Parathyroid adenoma (tissue), 2 donors: ENCODE results near the gene BRWD1.

ENCODE experiments used
- H2AFZ ChIP-seq: fragments of 300-600 bp; sonication (generic); one replicate; pipeline ENCODE4 v1.7.0; 2017; ENCODE audit warnings: antibody characterized with exemption, mild to moderate bottlenecking
- H3K27ac ChIP-seq: fragments of 300-600 bp; sonication (generic); one replicate; pipeline ENCODE4 v1.7.0; 2017
- H3K27me3 ChIP-seq: fragments of 300-600 bp; sonication (generic); one replicate; pipeline ENCODE4 v1.7.0; 2017; ENCODE audit warnings: low read length; ENCODE audit not compliant: control insufficient read depth, insufficient read depth
- H3K36me3 ChIP-seq: fragments of 300-600 bp; sonication (generic); one replicate; pipeline ENCODE4 v1.7.0; 2017; ENCODE audit warnings: low read length; ENCODE audit not compliant: control insufficient read depth, insufficient read depth
- H3K4me1 ChIP-seq: fragments of 300-600 bp; sonication (generic); one replicate; pipeline ENCODE4 v1.7.0; 2017; ENCODE audit warnings: control low read depth
- H3K4me2 ChIP-seq: fragments of 300-600 bp; sonication (generic); one replicate; pipeline ENCODE4 v1.7.0; 2017; ENCODE audit warnings: low read length
- H3K4me3 ChIP-seq: fragments of 300-600 bp; sonication (generic); one replicate; pipeline ENCODE4 v1.7.0; 2017; ENCODE audit warnings: low read depth, low read length
- H3K79me2 ChIP-seq: fragments of 300-600 bp; sonication (generic); one replicate; pipeline ENCODE4 v1.7.0; 2017; ENCODE audit warnings: control low read depth
- H3K9ac ChIP-seq: fragments of 300-600 bp; sonication (generic); one replicate; pipeline ENCODE4 v1.7.0; 2017; ENCODE audit warnings: mild to moderate bottlenecking
- H3K9me3 ChIP-seq: fragments of 300-600 bp; sonication (generic); one replicate; pipeline ENCODE4 v1.7.0; 2017; ENCODE audit warnings: low read length; ENCODE audit not compliant: control insufficient read depth
- CTCF ChIP-seq: fragments of 300-600 bp; sonication (generic); IDR thresholded peaks from one replicate; pipeline ENCODE4 v1.7.0; 2017; ENCODE audit warnings: antibody characterized with exemption, mild to moderate bottlenecking
- donor health status: primary hyperparathyroidism.

Gene BRWD1

GRCh38 chr21:39300587-39300986 lies 12.8 kb downstream of the BRWD1 start:
- Histone ChIP-seq H3K4me2 (no peak overlapping the region), H3K4me1 (no peaks in the 10 kb centered on the region), H3K27ac (no peak overlapping the region), H3K27me3 (no peaks in the 10 kb centered on the region), H3K79me2 (peaks cover 31% of the 10 kb centered on the region), H2AFZ (no peak overlapping the region), H3K9ac (no peak overlapping the region), H3K4me3 (no peak overlapping the region), H3K36me3 (no peaks in the 10 kb centered on the region), H3K9me3 (no peaks in the 10 kb centered on the region)
- no peak for TF ChIP-seq CTCF

GRCh38 chr21:39296891-39297290 lies 16.5 kb downstream of the BRWD1 start:
- Histone ChIP-seq H3K36me3 (no peaks in the 10 kb centered on the region), H3K9me3 (no peaks in the 10 kb centered on the region), H3K4me3 (no peak overlapping the region), H3K9ac (no peak overlapping the region), H3K27ac (no peak overlapping the region), H3K4me2 (no peak overlapping the region), H3K4me1 (no peaks in the 10 kb centered on the region), H2AFZ (no peak overlapping the region), H3K79me2 (peaks cover 18% of the 10 kb centered on the region), H3K27me3 (no peaks in the 10 kb centered on the region)
- no peak for TF ChIP-seq CTCF

GRCh38 chr21:39288987-39289386 lies 24.4 kb downstream of the BRWD1 start:
- Histone ChIP-seq H3K79me2 (no peaks in the 10 kb centered on the region), H3K9ac (no peak overlapping the region), H2AFZ (no peak overlapping the region), H3K9me3 (no peaks in the 10 kb centered on the region), H3K4me1 (no peaks in the 10 kb centered on the region), H3K4me2 (no peak overlapping the region), H3K4me3 (no peak overlapping the region), H3K27me3 (no peaks in the 10 kb centered on the region), H3K36me3 (no peaks in the 10 kb centered on the region), H3K27ac (no peak overlapping the region)
- TF ChIP-seq CTCF, result no peak

GRCh38 chr21:39282911-39283310 lies 30.5 kb downstream of the BRWD1 start:
- no peaks in the 10 kb centered on the region for H3K36me3 ChIP-seq
- no peak overlapping the region for H3K4me3 ChIP-seq
- H3K9ac ChIP-seq, result no peak overlapping the region
- no peaks in the 10 kb centered on the region for H3K4me1 ChIP-seq
- TF ChIP-seq CTCF, result no peak
- H3K4me2 ChIP-seq, result no peak overlapping the region
- H3K79me2 ChIP-seq, result no peaks in the 10 kb centered on the region
- no peaks in the 10 kb centered on the region for H3K27me3 ChIP-seq
- H3K27ac ChIP-seq, result no peak overlapping the region
- no peak overlapping the region for H2AFZ ChIP-seq
- H3K9me3 ChIP-seq, result no peaks in the 10 kb centered on the region

- no peak overlapping the region for H3K27ac ChIP-seq
- no peak overlapping the region for H3K4me3 ChIP-seq
- H3K36me3 ChIP-seq, result no peaks in the 10 kb centered on the region
- H3K27me3 ChIP-seq, result no peaks in the 10 kb centered on the region
- H3K9ac ChIP-seq, result no peak overlapping the region
- H3K79me2 ChIP-seq, result no peaks in the 10 kb centered on the region
- no peak overlapping the region for H2AFZ ChIP-seq
- no peak for TF ChIP-seq CTCF
- no peaks in the 10 kb centered on the region for H3K4me1 ChIP-seq
- H3K4me2 ChIP-seq, result no peak overlapping the region
- no peaks in the 10 kb centered on the region for H3K9me3 ChIP-seq
Measured at GRCh38 chr21:39281853-39282252, 31.6 kb downstream of the BRWD1 start.
